C4-2B (cell line): Measurements from ENCODE around the gene ARHGEF16.

Source experiments
- ZFX ChIP-seq: fragments of 450-650 bp; IDR thresholded peaks from 2 replicates; pipeline ENCODE4 v1.6.1; 2017
- TF ChIP-seq, protein P1 (sequence below): fragments of 450-650 bp; conservative IDR thresholded peaks from 2 replicates; pipeline ENCODE4 v1.5.1; 2017; ENCODE audit warnings: mild to moderate bottlenecking

DNA sequence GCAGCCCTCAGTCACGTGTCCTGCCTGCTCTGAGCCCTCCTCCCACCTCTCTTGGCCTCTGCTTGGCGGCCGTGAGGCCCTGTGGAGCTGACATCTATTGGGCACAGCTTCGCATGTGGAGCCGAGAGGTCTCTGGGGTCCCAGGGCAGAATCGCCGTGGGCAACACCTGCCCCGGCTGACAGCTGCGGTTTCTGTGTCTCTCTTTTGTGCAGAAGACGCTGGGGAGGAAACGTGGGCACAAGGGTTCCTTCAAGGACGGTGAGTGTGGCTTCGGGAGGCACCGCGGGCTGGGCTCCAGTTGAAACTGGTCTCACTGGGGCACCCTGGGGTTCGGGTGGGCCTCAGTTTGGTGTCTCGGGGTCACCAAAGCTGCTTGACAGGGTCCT, 11.5 kb downstream of the ARHGEF16 start:
- TF ChIP-seq, protein P1, sequence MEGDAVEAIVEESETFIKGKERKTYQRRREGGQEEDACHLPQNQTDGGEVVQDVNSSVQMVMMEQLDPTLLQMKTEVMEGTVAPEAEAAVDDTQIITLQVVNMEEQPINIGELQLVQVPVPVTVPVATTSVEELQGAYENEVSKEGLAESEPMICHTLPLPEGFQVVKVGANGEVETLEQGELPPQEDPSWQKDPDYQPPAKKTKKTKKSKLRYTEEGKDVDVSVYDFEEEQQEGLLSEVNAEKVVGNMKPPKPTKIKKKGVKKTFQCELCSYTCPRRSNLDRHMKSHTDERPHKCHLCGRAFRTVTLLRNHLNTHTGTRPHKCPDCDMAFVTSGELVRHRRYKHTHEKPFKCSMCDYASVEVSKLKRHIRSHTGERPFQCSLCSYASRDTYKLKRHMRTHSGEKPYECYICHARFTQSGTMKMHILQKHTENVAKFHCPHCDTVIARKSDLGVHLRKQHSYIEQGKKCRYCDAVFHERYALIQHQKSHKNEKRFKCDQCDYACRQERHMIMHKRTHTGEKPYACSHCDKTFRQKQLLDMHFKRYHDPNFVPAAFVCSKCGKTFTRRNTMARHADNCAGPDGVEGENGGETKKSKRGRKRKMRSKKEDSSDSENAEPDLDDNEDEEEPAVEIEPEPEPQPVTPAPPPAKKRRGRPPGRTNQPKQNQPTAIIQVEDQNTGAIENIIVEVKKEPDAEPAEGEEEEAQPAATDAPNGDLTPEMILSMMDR = no peak
- TF ChIP-seq ZFX = no peak
